Epithelial cell of esophagus (primary cell): ENCODE measurements around the gene WDR86.

Experiments used
- DNase-seq: peaks from one replicate; pipeline ENCODE4 v3.0.0; 2010; ENCODE audit warnings: low read depth
- H3K4me3 ChIP-seq: 2 replicates; pipeline ENCODE4 v1.5.1; 2011; ENCODE audit warnings: mild to moderate bottlenecking, low read length, control low read depth
- CTCF ChIP-seq: IDR thresholded peaks from 2 replicates; pipeline ENCODE4 v1.5.1; 2011; ENCODE audit warnings: low read depth, mild to moderate bottlenecking, low read length, control low read depth, inconsistent platforms; ENCODE audit not compliant: insufficient read depth; ENCODE audit errors: missing control alignments

The WDR86 gene

GRCh38 chr7:151352512-151352911, 57.3 kb downstream of the WDR86 start:
- no peak overlapping the region for H3K4me3 ChIP-seq
- DNase-seq = no peak
- no peak for TF ChIP-seq CTCF

- H3K4me3 ChIP-seq = no peak overlapping the region
- no peak for DNase-seq
- TF ChIP-seq CTCF = no peak
Observed at GRCh38 chr7:151351967-151352366, 57.9 kb downstream of the WDR86 start.

- no peak for TF ChIP-seq CTCF
- no peak for DNase-seq
Observed at GRCh38 chr7:151351027-151351426, 58.8 kb downstream of the WDR86 start.

GRCh38 chr7:151349507-151349853, 60.4 kb downstream of the WDR86 start:
- no peak for TF ChIP-seq CTCF
- no peak for DNase-seq
- H3K4me3 ChIP-seq = no peak overlapping the region

More at GRCh38 chr7:151351027-151351426, 58.8 kb downstream of the WDR86 start:
- H3K4me3 ChIP-seq = no peak overlapping the region

GRCh38 chr7:151348970-151349369, 60.9 kb downstream of the WDR86 start:
- H3K4me3 ChIP-seq = no peak overlapping the region
- DNase-seq = no peak

GRCh38 chr7:151347200-151347599, 62.6 kb downstream of the WDR86 start:
- TF ChIP-seq CTCF = no peak
- no peak for DNase-seq

More at GRCh38 chr7:151348970-151349369, 60.9 kb downstream of the WDR86 start:
- TF ChIP-seq CTCF = no peak

GRCh38 chr7:151346470-151346769, 63.4 kb downstream of the WDR86 start:
- DNase-seq = no peak
- no peak for TF ChIP-seq CTCF
- H3K4me3 ChIP-seq = no peak overlapping the region

More at GRCh38 chr7:151347200-151347599, 62.6 kb downstream of the WDR86 start:
- H3K4me3 ChIP-seq = no peak overlapping the region
